Fibroblast of lung (primary cell): ENCODE results near the gene PLCG1. TPM values are rescaled to one million over a fixed set of nuclear protein-coding genes. Genes with fewer than 3 reads are reported as not detected.

Experiments
- DNase-seq, 2 donors: peaks; one replicate each; pipeline versions ENCODE4 v3.0.0 to v3.0.0-alpha.2; 2010; ENCODE audit warnings: low read depth in 2 of 2
- H2AFZ ChIP-seq: 2 replicates; pipeline ENCODE4 v1.5.1; 2012; ENCODE audit warnings: low read length, control low read depth, inconsistent platforms
- H3K27ac ChIP-seq: 2 replicates; pipeline ENCODE4 v1.5.1; 2011; ENCODE audit warnings: low read length, control low read depth; ENCODE audit not compliant: insufficient read depth
- H3K27me3 ChIP-seq: 2 replicates; pipeline ENCODE4 v1.5.1; 2011; ENCODE audit warnings: mild to moderate bottlenecking, low read length; ENCODE audit not compliant: control insufficient read depth, insufficient read depth
- H3K36me3 ChIP-seq: 2 replicates; pipeline ENCODE4 v1.5.1; 2011; ENCODE audit warnings: low read length; ENCODE audit not compliant: control insufficient read depth, insufficient read depth
- H3K4me1 ChIP-seq: 2 replicates; pipeline ENCODE4 v1.5.1; 2011; ENCODE audit warnings: low read length; ENCODE audit not compliant: control insufficient read depth, insufficient read depth; ENCODE audit errors: extremely low read depth
- H3K4me2 ChIP-seq: 2 replicates; pipeline ENCODE4 v1.5.1; 2011; ENCODE audit warnings: low read length, control low read depth; ENCODE audit not compliant: insufficient read depth; ENCODE audit errors: extremely low read depth
- H3K4me3 ChIP-seq, 4 experiments: fragments of 200-600 bp in 1 of 4; sonication (generic) in 1 of 4; replicated peaks in 1 of 4; 2 replicates each; pipeline ENCODE4 v1.5.1; 2011 to 2016; ENCODE audit warnings: low read length in 4 of 4, low read depth in 3 of 4, mild to moderate bottlenecking in 3 of 4, control low read depth in 2 of 4, inconsistent platforms in 1 of 4, mixed read lengths in 1 of 4; ENCODE audit not compliant: insufficient read depth in 1 of 4; ENCODE audit errors: control extremely low read depth in 1 of 4
- H3K79me2 ChIP-seq: 2 replicates; pipeline ENCODE4 v1.5.1; 2012; ENCODE audit warnings: mild to moderate bottlenecking, low read length, inconsistent platforms; ENCODE audit not compliant: control insufficient read depth, insufficient read depth
- H3K9ac ChIP-seq: 2 replicates; pipeline ENCODE4 v1.5.1; 2011; ENCODE audit warnings: mild to moderate bottlenecking, low read length, control low read depth; ENCODE audit not compliant: insufficient read depth
- H3K9me3 ChIP-seq: 2 replicates; pipeline ENCODE4 v1.5.1; 2012; ENCODE audit warnings: low read depth, low read length; ENCODE audit not compliant: control insufficient read depth, insufficient read depth
- H4K20me1 ChIP-seq: 2 replicates; pipeline ENCODE4 v1.5.1; 2011; ENCODE audit warnings: low read length; ENCODE audit not compliant: control insufficient read depth, insufficient read depth; ENCODE audit errors: extremely low read depth
- EZH2 ChIP-seq: IDR thresholded peaks from 2 replicates; pipeline ENCODE4 v1.5.1; 2012; ENCODE audit warnings: low read length, control low read depth, mild to moderate bottlenecking; ENCODE audit errors: missing control alignments
- polyA plus RNA-seq, 2 donors: library from polyadenylated mRNA; depleted of rRNA in 1 of 2; stranded (reverse) in 1 of 2; unstranded in 1 of 2; fragments of >200 nt; gene quantifications; 2 replicates each; pipeline ENCODE4 v1.2.1, GENCODE V29; 2011 to 2012; ENCODE audit warnings: missing spikeins in 1 of 2
- total RNA-seq: library from RNA; depleted of rRNA; stranded (reverse); fragments of >200 nt; gene quantifications from 2 replicates; pipeline ENCODE4 v1.2.1, GENCODE V29; 2014
- TF ChIP-seq, protein P1 (sequence below), 2 donors: IDR thresholded peaks in 1 of 2; conservative IDR thresholded peaks in 1 of 2; 1 replicate in 1 of 2; 2 replicates in 1 of 2; pipeline ENCODE4 v1.5.1; 2011 to 2012; ENCODE audit warnings: low read length in 2 of 2, control low read depth in 1 of 2, inconsistent platforms in 1 of 2, low read depth in 1 of 2, mild to moderate bottlenecking in 1 of 2

Gene PLCG1
- total and polyA plus RNA-seq, 2 donors (not counting 1 experiment from before 2014, with no cell fraction given): 24.5 to 86.2 TPM

GRCh38 chr20:41163821-41164220, 26.5 kb downstream of the PLCG1 start:
- H3K4me2 ChIP-seq: no peak overlapping the region
- DNase-seq: no peak
- H3K4me1 ChIP-seq: no peaks in the 10 kb centered on the region
- H3K36me3 ChIP-seq: peaks cover 36% of the 10 kb centered on the region
- no peak overlapping the region for H3K27ac ChIP-seq
- no peaks in the 10 kb centered on the region for H4K20me1 ChIP-seq
- H3K9ac ChIP-seq: no peak overlapping the region
- no peaks in the 10 kb centered on the region for H3K9me3 ChIP-seq
- TF ChIP-seq, protein P1, sequence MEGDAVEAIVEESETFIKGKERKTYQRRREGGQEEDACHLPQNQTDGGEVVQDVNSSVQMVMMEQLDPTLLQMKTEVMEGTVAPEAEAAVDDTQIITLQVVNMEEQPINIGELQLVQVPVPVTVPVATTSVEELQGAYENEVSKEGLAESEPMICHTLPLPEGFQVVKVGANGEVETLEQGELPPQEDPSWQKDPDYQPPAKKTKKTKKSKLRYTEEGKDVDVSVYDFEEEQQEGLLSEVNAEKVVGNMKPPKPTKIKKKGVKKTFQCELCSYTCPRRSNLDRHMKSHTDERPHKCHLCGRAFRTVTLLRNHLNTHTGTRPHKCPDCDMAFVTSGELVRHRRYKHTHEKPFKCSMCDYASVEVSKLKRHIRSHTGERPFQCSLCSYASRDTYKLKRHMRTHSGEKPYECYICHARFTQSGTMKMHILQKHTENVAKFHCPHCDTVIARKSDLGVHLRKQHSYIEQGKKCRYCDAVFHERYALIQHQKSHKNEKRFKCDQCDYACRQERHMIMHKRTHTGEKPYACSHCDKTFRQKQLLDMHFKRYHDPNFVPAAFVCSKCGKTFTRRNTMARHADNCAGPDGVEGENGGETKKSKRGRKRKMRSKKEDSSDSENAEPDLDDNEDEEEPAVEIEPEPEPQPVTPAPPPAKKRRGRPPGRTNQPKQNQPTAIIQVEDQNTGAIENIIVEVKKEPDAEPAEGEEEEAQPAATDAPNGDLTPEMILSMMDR (conservative IDR thresholded peaks at IDR 0.05 in 1 of 2, IDR thresholded peaks at IDR 0.05 in 1 of 2; ENCODE audit: low read depth in 1 of 2, low read length in 2 of 2): no peak
- TF ChIP-seq EZH2: no peak
- H3K27me3 ChIP-seq: no peaks in the 10 kb centered on the region
- H2AFZ ChIP-seq: no peak overlapping the region
- H3K79me2 ChIP-seq: no peaks in the 10 kb centered on the region
- H3K4me3 ChIP-seq: no peak overlapping the region

GRCh38 chr20:41165001-41165882, 27.9 kb downstream of the PLCG1 start:
- DNase-seq: no peak
- no peak overlapping the region for H3K27ac ChIP-seq
- no peaks in the 10 kb centered on the region for H3K9me3 ChIP-seq
- H3K27me3 ChIP-seq: no peaks in the 10 kb centered on the region
- H4K20me1 ChIP-seq: no peaks in the 10 kb centered on the region
- H2AFZ ChIP-seq: no peak overlapping the region
- H3K4me2 ChIP-seq: no peak overlapping the region
- H3K9ac ChIP-seq: no peak overlapping the region
- no peak overlapping the region for H3K4me3 ChIP-seq
- no peak for TF ChIP-seq EZH2
- TF ChIP-seq, protein P1 (conservative IDR thresholded peaks at IDR 0.05 in 1 of 2, IDR thresholded peaks at IDR 0.05 in 1 of 2; ENCODE audit: low read depth in 1 of 2, low read length in 2 of 2): no peak
- no peaks in the 10 kb centered on the region for H3K4me1 ChIP-seq
- H3K79me2 ChIP-seq: no peaks in the 10 kb centered on the region
- peaks cover 44% of the 10 kb centered on the region for H3K36me3 ChIP-seq

DNA sequence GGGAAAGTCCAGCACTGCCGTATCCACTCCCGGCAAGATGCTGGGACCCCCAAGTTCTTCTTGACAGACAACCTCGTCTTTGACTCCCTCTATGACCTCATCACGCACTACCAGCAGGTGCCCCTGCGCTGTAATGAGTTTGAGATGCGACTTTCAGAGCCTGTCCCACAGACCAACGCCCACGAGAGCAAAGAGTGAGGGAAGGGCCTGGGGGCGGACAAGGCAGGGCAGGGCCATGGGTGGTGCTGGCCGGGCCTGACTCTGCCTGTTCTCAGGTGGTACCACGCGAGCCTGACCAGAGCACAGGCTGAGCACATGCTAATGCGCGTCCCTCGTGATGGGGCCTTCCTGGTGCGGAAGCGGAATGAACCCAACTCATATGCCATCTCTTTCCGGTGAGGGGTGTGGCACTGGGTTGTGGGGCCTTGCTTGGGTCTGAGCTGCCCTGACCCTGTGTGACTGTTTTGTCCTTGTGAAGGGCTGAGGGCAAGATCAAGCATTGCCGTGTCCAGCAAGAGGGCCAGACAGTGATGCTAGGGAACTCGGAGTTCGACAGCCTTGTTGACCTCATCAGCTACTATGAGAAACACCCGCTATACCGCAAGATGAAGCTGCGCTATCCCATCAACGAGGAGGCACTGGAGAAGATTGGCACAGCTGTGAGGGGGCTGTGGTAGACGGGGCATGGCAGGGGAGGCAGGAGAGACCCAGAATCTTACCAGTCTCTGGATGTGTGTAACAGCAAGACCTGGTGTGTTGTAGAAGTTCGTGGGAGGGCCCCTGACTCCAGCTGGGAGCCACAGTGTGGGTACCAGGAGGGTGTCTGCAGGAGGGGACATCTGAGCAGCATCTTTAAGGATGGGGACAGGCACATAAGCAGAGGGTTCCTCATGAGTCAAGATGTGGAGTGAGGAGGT, 29.1 kb downstream of the PLCG1 start:
- H3K4me3 ChIP-seq: no peak overlapping the region
- H3K4me2 ChIP-seq: no peak overlapping the region
- H3K27ac ChIP-seq: no peak overlapping the region
- H4K20me1 ChIP-seq: no peaks in the 10 kb centered on the region
- no peak overlapping the region for H2AFZ ChIP-seq
- TF ChIP-seq EZH2: no peak
- TF ChIP-seq, protein P1 (conservative IDR thresholded peaks at IDR 0.05 in 1 of 2, IDR thresholded peaks at IDR 0.05 in 1 of 2; ENCODE audit: low read depth in 1 of 2, low read length in 2 of 2): no peak
- no peaks in the 10 kb centered on the region for H3K9me3 ChIP-seq
- H3K79me2 ChIP-seq: no peaks in the 10 kb centered on the region
- no peaks in the 10 kb centered on the region for H3K27me3 ChIP-seq
- H3K9ac ChIP-seq: no peak overlapping the region
- H3K4me1 ChIP-seq: no peaks in the 10 kb centered on the region
- H3K36me3 ChIP-seq: peaks cover 46% of the 10 kb centered on the region
- DNase-seq: no peak
